WTC11 (cell line): ENCODE measurements around the gene CNTN5. TPM values are rescaled to one million over a fixed set of nuclear protein-coding genes. Genes with fewer than 3 reads are reported as not detected.
A peak's percentile ranks its signal among the peaks of the same experiment; 100 is the strongest.

Source experiments
- ATAC-seq: fragments of 200-7000 bp; cut with Tn5 transposase; 2 replicates; pipeline ENCODE4 v1.10.0; 2021; ENCODE audit warnings: mild to moderate bottlenecking, moderate library complexity
- CTCF ChIA-PET: fragments of 300-600 bp; sonication (Branson Sonifier 250); formaldehyde crosslinking; loops from one replicate; lab custom pipeline; 2021; ENCODE audit warnings: antibody characterized with exemption; lab: Charles Lee
- POLR2A ChIA-PET: fragments of 350-600 bp; sonication (Branson Sonifier 250); formaldehyde crosslinking; loops from one replicate; lab custom pipeline; 2021; ENCODE audit warnings: antibody characterized with exemption; lab: Charles Lee
- DNase-seq: peaks from one replicate; pipeline ENCODE4 v3.0.0; 2021; ENCODE audit warnings: low spot score
- H3K27ac Mint-ChIP-seq: 2 replicates; pipeline ENCODE4 v1.8.0; 2021; ENCODE audit warnings: mixed read lengths
- H3K27me3 Mint-ChIP-seq: 2 replicates; pipeline ENCODE4 v1.8.0; 2021; ENCODE audit warnings: low read depth, mild to moderate bottlenecking, moderate library complexity, mixed read lengths
- H3K36me3 Mint-ChIP-seq: 2 replicates; pipeline ENCODE4 v1.8.0; 2021; ENCODE audit warnings: mixed read lengths
- H3K4me1 Mint-ChIP-seq: 2 replicates; pipeline ENCODE4 v1.8.0; 2022; ENCODE audit warnings: mixed read lengths
- H3K4me3 Mint-ChIP-seq: 2 replicates; pipeline ENCODE4 v1.8.0; 2021; ENCODE audit warnings: mild to moderate bottlenecking, moderate library complexity, mixed read lengths
- H3K9me3 Mint-ChIP-seq: 2 replicates; pipeline ENCODE4 v1.8.0; 2021; ENCODE audit warnings: mixed read lengths
- FOXK1 ChIP-seq: sonication (generic); formaldehyde crosslinking; IDR thresholded peaks from 2 replicates; pipeline ENCODE4 v1.8.0; 2022; ENCODE audit warnings: mild to moderate bottlenecking, moderate library complexity, missing genetic modification reagents
- HMGA2 ChIP-seq: fragments of 250-450 bp; sonication (Bioruptor Pico); IDR thresholded peaks from 2 replicates; pipeline ENCODE4 v1.4.0; 2021; ENCODE audit warnings: mild to moderate bottlenecking, moderate library complexity
- PRRX2 ChIP-seq: fragments of 250-450 bp; sonication (Bioruptor Pico); IDR thresholded peaks from 2 replicates; pipeline ENCODE4 v1.8.0; 2021; ENCODE audit warnings: mild to moderate bottlenecking
- SMAD3 ChIP-seq: sonication (generic); formaldehyde crosslinking; IDR thresholded peaks from 2 replicates; pipeline ENCODE4 v1.8.0; 2022; ENCODE audit warnings: missing genetic modification reagents, mild to moderate bottlenecking, borderline replicate concordance
- TEAD1 ChIP-seq: sonication (generic); formaldehyde crosslinking; IDR thresholded peaks from 2 replicates; pipeline ENCODE4 v1.8.0; 2022; ENCODE audit warnings: mild to moderate bottlenecking, missing genetic modification reagents
- ZNF263 ChIP-seq: sonication (generic); formaldehyde crosslinking; IDR thresholded peaks from 2 replicates; pipeline ENCODE4 v1.8.1; 2022; ENCODE audit warnings: low read depth, mild to moderate bottlenecking, moderate library complexity, missing genetic modification reagents
- total RNA-seq: library from RNA; stranded (reverse); gene quantifications from 3 replicates; pipeline ENCODE4 v1.2.3, GENCODE V29; 2021
- TF ChIP-seq, protein P1 (sequence below): sonication (generic); formaldehyde crosslinking; IDR thresholded peaks from 2 replicates; pipeline ENCODE4 v1.8.0; 2023; ENCODE audit warnings: missing genetic modification reagents, mild to moderate bottlenecking, borderline replicate concordance
- TF ChIP-seq, protein P2 (sequence below): sonication (generic); formaldehyde crosslinking; IDR thresholded peaks from 2 replicates; pipeline ENCODE4 v1.8.0; 2022; ENCODE audit warnings: mild to moderate bottlenecking, missing genetic modification reagents
- TF ChIP-seq, protein P3 (sequence below): fragments of 250-450 bp; sonication (Bioruptor Pico); IDR thresholded peaks from 2 replicates; pipeline ENCODE4 v1.9.0; 2021; ENCODE audit warnings: mild to moderate bottlenecking
- TF ChIP-seq, protein P4 (sequence below): sonication (generic); formaldehyde crosslinking; IDR thresholded peaks from 2 replicates; pipeline ENCODE4 v1.8.0; 2023; ENCODE audit warnings: missing genetic modification reagents
- TF ChIP-seq, protein P5 (sequence below): sonication (generic); formaldehyde crosslinking; conservative IDR thresholded peaks from 2 replicates; pipeline ENCODE4 v1.8.1; 2023; ENCODE audit warnings: mild to moderate bottlenecking, low read depth, missing genetic modification reagents, moderate library complexity
- TF ChIP-seq, protein P6 (sequence below): sonication (generic); formaldehyde crosslinking; IDR thresholded peaks from 2 replicates; pipeline ENCODE4 v1.8.1; 2022; ENCODE audit warnings: low read depth, mild to moderate bottlenecking, moderate library complexity, missing genetic modification reagents, borderline replicate concordance

Gene CNTN5
- total RNA-seq, 1 experiment from 2014 or later: 0.07 TPM

DNA sequence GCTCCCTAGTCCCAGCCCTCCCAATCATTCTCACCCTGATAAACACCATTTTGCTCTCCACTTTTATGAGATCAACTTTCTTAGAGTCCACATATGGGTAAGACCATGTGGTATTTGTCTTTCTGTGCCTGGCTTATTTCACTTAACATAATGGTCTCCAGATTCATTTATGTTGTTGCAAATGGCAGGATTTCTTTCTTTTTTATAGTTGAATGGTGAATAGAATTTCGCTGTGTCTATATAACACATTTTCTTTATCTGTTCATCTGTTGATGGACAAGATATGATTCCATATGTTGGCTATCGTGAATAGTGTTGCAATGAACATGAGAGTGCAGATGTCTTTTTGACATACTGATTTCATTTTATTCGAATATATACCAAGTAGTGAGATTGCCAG lies 1298.9 kb downstream of the CNTN5 start (continued):
- TF ChIP-seq, protein P1, sequence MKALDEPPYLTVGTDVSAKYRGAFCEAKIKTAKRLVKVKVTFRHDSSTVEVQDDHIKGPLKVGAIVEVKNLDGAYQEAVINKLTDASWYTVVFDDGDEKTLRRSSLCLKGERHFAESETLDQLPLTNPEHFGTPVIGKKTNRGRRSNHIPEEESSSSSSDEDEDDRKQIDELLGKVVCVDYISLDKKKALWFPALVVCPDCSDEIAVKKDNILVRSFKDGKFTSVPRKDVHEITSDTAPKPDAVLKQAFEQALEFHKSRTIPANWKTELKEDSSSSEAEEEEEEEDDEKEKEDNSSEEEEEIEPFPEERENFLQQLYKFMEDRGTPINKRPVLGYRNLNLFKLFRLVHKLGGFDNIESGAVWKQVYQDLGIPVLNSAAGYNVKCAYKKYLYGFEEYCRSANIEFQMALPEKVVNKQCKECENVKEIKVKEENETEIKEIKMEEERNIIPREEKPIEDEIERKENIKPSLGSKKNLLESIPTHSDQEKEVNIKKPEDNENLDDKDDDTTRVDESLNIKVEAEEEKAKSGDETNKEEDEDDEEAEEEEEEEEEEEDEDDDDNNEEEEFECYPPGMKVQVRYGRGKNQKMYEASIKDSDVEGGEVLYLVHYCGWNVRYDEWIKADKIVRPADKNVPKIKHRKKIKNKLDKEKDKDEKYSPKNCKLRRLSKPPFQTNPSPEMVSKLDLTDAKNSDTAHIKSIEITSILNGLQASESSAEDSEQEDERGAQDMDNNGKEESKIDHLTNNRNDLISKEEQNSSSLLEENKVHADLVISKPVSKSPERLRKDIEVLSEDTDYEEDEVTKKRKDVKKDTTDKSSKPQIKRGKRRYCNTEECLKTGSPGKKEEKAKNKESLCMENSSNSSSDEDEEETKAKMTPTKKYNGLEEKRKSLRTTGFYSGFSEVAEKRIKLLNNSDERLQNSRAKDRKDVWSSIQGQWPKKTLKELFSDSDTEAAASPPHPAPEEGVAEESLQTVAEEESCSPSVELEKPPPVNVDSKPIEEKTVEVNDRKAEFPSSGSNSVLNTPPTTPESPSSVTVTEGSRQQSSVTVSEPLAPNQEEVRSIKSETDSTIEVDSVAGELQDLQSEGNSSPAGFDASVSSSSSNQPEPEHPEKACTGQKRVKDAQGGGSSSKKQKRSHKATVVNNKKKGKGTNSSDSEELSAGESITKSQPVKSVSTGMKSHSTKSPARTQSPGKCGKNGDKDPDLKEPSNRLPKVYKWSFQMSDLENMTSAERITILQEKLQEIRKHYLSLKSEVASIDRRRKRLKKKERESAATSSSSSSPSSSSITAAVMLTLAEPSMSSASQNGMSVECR (CRISPR knock-in tag): no peak
- TF ChIP-seq ZNF263 (CRISPR knock-in tag) (no peak), SMAD3 (CRISPR knock-in tag) (no peak), PRRX2 (CRISPR knock-in tag) (no peak), TEAD1 (no peak), FOXK1 (no peak)
- TF ChIP-seq, protein P2, sequence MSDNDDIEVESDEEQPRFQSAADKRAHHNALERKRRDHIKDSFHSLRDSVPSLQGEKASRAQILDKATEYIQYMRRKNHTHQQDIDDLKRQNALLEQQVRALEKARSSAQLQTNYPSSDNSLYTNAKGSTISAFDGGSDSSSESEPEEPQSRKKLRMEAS: no peak
- TF ChIP-seq, protein P3, sequence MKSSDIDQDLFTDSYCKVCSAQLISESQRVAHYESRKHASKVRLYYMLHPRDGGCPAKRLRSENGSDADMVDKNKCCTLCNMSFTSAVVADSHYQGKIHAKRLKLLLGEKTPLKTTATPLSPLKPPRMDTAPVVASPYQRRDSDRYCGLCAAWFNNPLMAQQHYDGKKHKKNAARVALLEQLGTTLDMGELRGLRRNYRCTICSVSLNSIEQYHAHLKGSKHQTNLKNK (CRISPR knock-in tag): no peak
- TF ChIP-seq, protein P4, sequence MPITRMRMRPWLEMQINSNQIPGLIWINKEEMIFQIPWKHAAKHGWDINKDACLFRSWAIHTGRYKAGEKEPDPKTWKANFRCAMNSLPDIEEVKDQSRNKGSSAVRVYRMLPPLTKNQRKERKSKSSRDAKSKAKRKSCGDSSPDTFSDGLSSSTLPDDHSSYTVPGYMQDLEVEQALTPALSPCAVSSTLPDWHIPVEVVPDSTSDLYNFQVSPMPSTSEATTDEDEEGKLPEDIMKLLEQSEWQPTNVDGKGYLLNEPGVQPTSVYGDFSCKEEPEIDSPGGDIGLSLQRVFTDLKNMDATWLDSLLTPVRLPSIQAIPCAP (CRISPR knock-in tag): no peak
- TF ChIP-seq, protein P5, sequence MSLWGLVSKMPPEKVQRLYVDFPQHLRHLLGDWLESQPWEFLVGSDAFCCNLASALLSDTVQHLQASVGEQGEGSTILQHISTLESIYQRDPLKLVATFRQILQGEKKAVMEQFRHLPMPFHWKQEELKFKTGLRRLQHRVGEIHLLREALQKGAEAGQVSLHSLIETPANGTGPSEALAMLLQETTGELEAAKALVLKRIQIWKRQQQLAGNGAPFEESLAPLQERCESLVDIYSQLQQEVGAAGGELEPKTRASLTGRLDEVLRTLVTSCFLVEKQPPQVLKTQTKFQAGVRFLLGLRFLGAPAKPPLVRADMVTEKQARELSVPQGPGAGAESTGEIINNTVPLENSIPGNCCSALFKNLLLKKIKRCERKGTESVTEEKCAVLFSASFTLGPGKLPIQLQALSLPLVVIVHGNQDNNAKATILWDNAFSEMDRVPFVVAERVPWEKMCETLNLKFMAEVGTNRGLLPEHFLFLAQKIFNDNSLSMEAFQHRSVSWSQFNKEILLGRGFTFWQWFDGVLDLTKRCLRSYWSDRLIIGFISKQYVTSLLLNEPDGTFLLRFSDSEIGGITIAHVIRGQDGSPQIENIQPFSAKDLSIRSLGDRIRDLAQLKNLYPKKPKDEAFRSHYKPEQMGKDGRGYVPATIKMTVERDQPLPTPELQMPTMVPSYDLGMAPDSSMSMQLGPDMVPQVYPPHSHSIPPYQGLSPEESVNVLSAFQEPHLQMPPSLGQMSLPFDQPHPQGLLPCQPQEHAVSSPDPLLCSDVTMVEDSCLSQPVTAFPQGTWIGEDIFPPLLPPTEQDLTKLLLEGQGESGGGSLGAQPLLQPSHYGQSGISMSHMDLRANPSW (CRISPR knock-in tag): no peak
- TF ChIP-seq, protein P6, sequence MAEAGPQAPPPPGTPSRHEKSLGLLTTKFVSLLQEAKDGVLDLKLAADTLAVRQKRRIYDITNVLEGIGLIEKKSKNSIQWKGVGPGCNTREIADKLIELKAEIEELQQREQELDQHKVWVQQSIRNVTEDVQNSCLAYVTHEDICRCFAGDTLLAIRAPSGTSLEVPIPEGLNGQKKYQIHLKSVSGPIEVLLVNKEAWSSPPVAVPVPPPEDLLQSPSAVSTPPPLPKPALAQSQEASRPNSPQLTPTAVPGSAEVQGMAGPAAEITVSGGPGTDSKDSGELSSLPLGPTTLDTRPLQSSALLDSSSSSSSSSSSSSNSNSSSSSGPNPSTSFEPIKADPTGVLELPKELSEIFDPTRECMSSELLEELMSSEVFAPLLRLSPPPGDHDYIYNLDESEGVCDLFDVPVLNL (CRISPR knock-in tag): no peak

DNA sequence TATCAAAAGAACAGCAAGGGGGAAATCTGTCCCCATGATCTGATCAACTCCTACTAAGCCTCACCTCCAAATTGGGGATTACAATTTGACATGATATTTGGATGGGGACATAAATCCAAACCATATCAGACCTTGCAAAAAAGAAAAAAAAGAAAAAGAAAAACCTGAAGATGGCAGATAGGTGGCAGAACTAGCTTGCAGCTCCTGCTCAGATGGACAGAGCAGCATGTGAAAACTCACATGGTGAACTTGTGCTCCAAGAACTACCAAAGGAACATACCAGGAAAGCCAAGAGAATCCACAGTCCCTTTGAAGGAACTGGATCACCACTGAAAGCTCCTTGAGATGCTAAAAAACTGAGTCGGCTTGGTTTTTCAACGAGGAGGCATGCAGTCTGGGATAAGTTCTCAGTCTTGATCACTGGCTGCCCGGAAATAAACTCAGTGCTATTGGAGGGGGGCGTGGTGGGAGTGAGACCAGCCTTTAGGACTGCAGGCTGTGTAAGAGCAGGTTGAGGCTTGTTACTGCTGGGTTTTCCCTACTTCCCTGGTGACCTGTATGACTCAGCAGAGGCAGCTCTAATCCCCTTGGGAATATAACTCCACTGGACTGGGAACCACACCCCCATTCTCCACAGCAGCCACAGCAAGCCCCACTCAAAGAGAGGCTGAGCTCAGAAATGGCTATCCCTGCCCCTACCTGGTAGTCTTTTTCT lies 1308.0 kb downstream of the CNTN5 start:
- Mint-ChIP-seq H3K27ac (no peak overlapping the region), H3K4me3 (no peak overlapping the region), H3K36me3 (no peaks in the 10 kb centered on the region), H3K27me3 (no peaks in the 10 kb centered on the region)
- POLR2A ChIA-PET: no interaction called here
- ATAC-seq: peak; percentile 69
- CTCF ChIA-PET: interaction anchor here (1.1 to 1.6 kb wide), 2 partner anchors 196 to 224 kb away, joined by 4 to 9 read pairs; no protein-coding TSS in a partner anchor
- no peak for DNase-seq
- TF ChIP-seq HMGA2: no peak
- TF ChIP-seq, protein P2: peak; percentile 28; the same call in 1 of the 2 replicates
- TF ChIP-seq, all 79 proteins: peak for 1
- Mint-ChIP-seq H3K4me1 (no peaks in the 10 kb centered on the region), H3K9me3 (peaks cover under 1% of the 10 kb centered on the region; the same call in 1 of the 2 replicates)
